Common myeloid progenitor, CD34-positive (primary cell): ENCODE measurements around the gene EPB41L3.
A peak's percentile ranks its signal among the peaks of the same experiment; 100 is the strongest.

Experiments
- CTCF ChIA-PET: fragments of 350-600 bp; sonication (Branson Sonifier 250); formaldehyde crosslinking; loops from one replicate; lab custom pipeline; 2021; ENCODE audit warnings: antibody characterized with exemption; lab: Charles Lee
- POLR2A ChIA-PET: fragments of 350-600 bp; sonication (Branson Sonifier 250); formaldehyde crosslinking; loops from one replicate; lab custom pipeline; 2021; ENCODE audit warnings: antibody characterized with exemption; lab: Charles Lee
- DNase-seq, 3 donors: peaks; one replicate each; pipeline versions ENCODE4 v3.0.0 to v3.0.0-alpha.2; 2013
- H3K27ac ChIP-seq, 2 experiments: 1 replicate in 1 of 2; 2 replicates in 1 of 2; pipeline ENCODE4 v1.7.0; 2013; ENCODE audit warnings: inconsistent platforms in 2 of 2, low read length in 2 of 2, mild to moderate bottlenecking in 2 of 2, low read depth in 1 of 2, moderate library complexity in 1 of 2; ENCODE audit not compliant: severe bottlenecking in 2 of 2, insufficient read depth in 1 of 2, poor library complexity in 1 of 2
- H3K27me3 ChIP-seq, 5 experiments: replicated peaks in 2 of 5; 1 replicate in 3 of 5; 2 replicates in 2 of 5; pipeline versions ENCODE4 v1.6.1 to v1.7.0; 2013; ENCODE audit warnings: low read length in 4 of 5, mild to moderate bottlenecking in 2 of 5, moderate library complexity in 2 of 5, inconsistent platforms in 1 of 5; ENCODE audit not compliant: insufficient read depth in 5 of 5, control insufficient read depth in 4 of 5
- H3K36me3 ChIP-seq, 4 experiments: 1 replicate in 2 of 4; 2 replicates in 2 of 4; pipeline versions ENCODE4 v1.6.1 to v1.7.0; 2013; ENCODE audit warnings: low read length in 3 of 4, control low read depth in 1 of 4, mild to moderate bottlenecking in 1 of 4; ENCODE audit not compliant: control insufficient read depth in 4 of 4, insufficient read depth in 4 of 4
- H3K4me1 ChIP-seq, 4 experiments: 1 replicate in 3 of 4; 2 replicates in 1 of 4; pipeline versions ENCODE4 v1.6.1 to v1.7.1; 2013; ENCODE audit warnings: low read length in 3 of 4, mild to moderate bottlenecking in 3 of 4, control low read depth in 1 of 4, inconsistent platforms in 1 of 4, moderate library complexity in 1 of 4; ENCODE audit not compliant: control insufficient read depth in 4 of 4, insufficient read depth in 4 of 4; ENCODE audit errors: control extremely low read depth in 1 of 4
- H3K4me3 ChIP-seq, 7 experiments: 1 replicate in 4 of 7; 2 replicates in 3 of 7; pipeline versions ENCODE4 v1.5.1 to v1.7.0; 2013; ENCODE audit warnings: mild to moderate bottlenecking in 7 of 7, low read length in 6 of 7, moderate library complexity in 6 of 7, inconsistent platforms in 2 of 7, low read depth in 2 of 7, control low read depth in 1 of 7; ENCODE audit not compliant: insufficient read depth in 4 of 7, control insufficient read depth in 1 of 7; ENCODE audit errors: extremely low read depth in 1 of 7
- H3K9me3 ChIP-seq, 5 experiments: 1 replicate in 4 of 5; 2 replicates in 1 of 5; pipeline versions ENCODE4 v1.6.1 to v1.7.1; 2013; ENCODE audit warnings: low read length in 4 of 5, mild to moderate bottlenecking in 2 of 5, inconsistent platforms in 1 of 5, low read depth in 1 of 5, moderate library complexity in 1 of 5; ENCODE audit not compliant: control insufficient read depth in 4 of 5, insufficient read depth in 2 of 5; ENCODE audit errors: control extremely low read depth in 1 of 5
- WGBS: methylation state at CpG from one replicate; pipeline ENCODE4 v1.1.5; 2013; ENCODE audit not compliant: insufficient coverage; 5-methylcytosine and 5-hydroxymethylcytosine counted together

EPB41L3 gene

GRCh38 chr18:5520464-5520863, 23.3 kb downstream of the EPB41L3 start:
- H3K4me1 ChIP-seq: peaks cover 7 to 12% (median 9%) of the 10 kb centered on the region in 4 experiments
- POLR2A ChIA-PET: no interaction called here
- WGBS: no CpG with 5 or more reads among the region's 1 CpG

GRCh38 chr18:5519448-5520298, 24.1 kb downstream of the EPB41L3 start:
- DNase-seq: no peak
- H3K27me3 ChIP-seq: no peaks in the 10 kb centered on the region
- H3K4me3 ChIP-seq: no peak overlapping the region
- H3K9me3 ChIP-seq: no peaks in the 10 kb centered on the region
- ChIA-PET POLR2A (no interaction called here), CTCF (interaction anchor here (0.8 kb wide), 1 partner anchor 11 kb away, joined by 3 read pairs; no protein-coding TSS in a partner anchor)
- H3K36me3 ChIP-seq: no peaks in the 10 kb centered on the region
- 97% methylated on average over 8 of the region's 10 CpGs for WGBS
- H3K4me1 ChIP-seq: peaks cover 7 to 19% (median 14%) of the 10 kb centered on the region in 4 experiments
- H3K27ac ChIP-seq: no peak overlapping the region

More at GRCh38 chr18:5520464-5520863, 23.3 kb downstream of the EPB41L3 start:
- no peak for DNase-seq
- CTCF ChIA-PET: interaction anchor here (0.8 kb wide), 1 partner anchor 10 kb away, joined by 3 read pairs; no protein-coding TSS in a partner anchor
- Histone ChIP-seq H3K9me3 (no peaks in the 10 kb centered on the region), H3K4me3 (no peak overlapping the region), H3K36me3 (no peaks in the 10 kb centered on the region), H3K27ac (no peak overlapping the region), H3K27me3 (no peaks in the 10 kb centered on the region)

GRCh38 chr18:5518899-5519371, 24.9 kb downstream of the EPB41L3 start:
- Histone ChIP-seq H3K9me3 (no peaks in the 10 kb centered on the region), H3K4me3 (no peak overlapping the region), H3K4me1 (peaks cover 7 to 27% (median 14%) of the 10 kb centered on the region in 4 experiments), H3K27ac (no peak overlapping the region), H3K36me3 (no peaks in the 10 kb centered on the region), H3K27me3 (no peaks in the 10 kb centered on the region)
- ChIA-PET CTCF (no interaction called here), POLR2A (no interaction called here)
- 93% methylated on average over 13 of the region's 13 CpGs for WGBS
- no peak for DNase-seq

- Histone ChIP-seq H3K27ac (no peak overlapping the region), H3K9me3 (no peaks in the 10 kb centered on the region), H3K27me3 (no peaks in the 10 kb centered on the region), H3K36me3 (no peaks in the 10 kb centered on the region), H3K4me3 (no peak overlapping the region), H3K4me1 (peaks cover 7 to 29% (median 14%) of the 10 kb centered on the region in 4 experiments)
- DNase-seq: no peak
- 98% methylated on average over 7 of the region's 10 CpGs for WGBS
- CTCF ChIA-PET: interaction anchor here (0.9 to 1.1 kb wide), 3 partner anchors 8 to 9 kb away, joined by 3 read pairs; no protein-coding TSS in a partner anchor
- POLR2A ChIA-PET: no interaction called here
These were observed 25.5 kb downstream of the EPB41L3 start for GRCh38 chr18:5518179-5518770.

- Histone ChIP-seq H3K9me3 (no peaks in the 10 kb centered on the region), H3K27me3 (no peaks in the 10 kb centered on the region), H3K36me3 (no peaks in the 10 kb centered on the region), H3K27ac (no peak overlapping the region), H3K4me1 (peaks cover 7 to 29% (median 14%) of the 10 kb centered on the region in 4 experiments), H3K4me3 (no peak overlapping the region)
- 98% methylated on average over 6 of the region's 6 CpGs for WGBS
- ChIA-PET POLR2A (no interaction called here), CTCF (no interaction called here)
- no peak for DNase-seq
These were observed 27.0 kb downstream of the EPB41L3 start for GRCh38 chr18:5516841-5517240.

GRCh38 chr18:5515011-5515784, 28.6 kb downstream of the EPB41L3 start:
- peak overlapping the region; percentile 13 to 59 for H3K27ac ChIP-seq
- CTCF ChIA-PET: interaction anchor here (1.0 to 1.4 kb wide), 3 partner anchors 17 to 53 kb away, joined by 3 read pairs; no protein-coding TSS in a partner anchor
- POLR2A ChIA-PET: no interaction called here

More at GRCh38 chr18:5515011-5515784, 28.6 kb downstream of the EPB41L3 start:
- H3K4me1 ChIP-seq: peaks cover 7 to 35% (median 16%) of the 10 kb centered on the region in 4 experiments
- no peaks in the 10 kb centered on the region for H3K36me3 ChIP-seq
- no peaks in the 10 kb centered on the region for H3K9me3 ChIP-seq
- H3K4me3 ChIP-seq: peak overlapping the region in 6 of 7 experiments; percentile 33 to 73 (median 54)
- DNase-seq: peak; percentile 42 to 72 (median 64)
- H3K27me3 ChIP-seq: no peaks in the 10 kb centered on the region
- no CpG with 5 or more reads among the region's 3 CpGs for WGBS
